ENCODE results near the gene DAPK1.

- no peak for TF ChIP-seq CTCF (IDR thresholded peaks at IDR 0.05)
- no peak for TF ChIP-seq ZFX (IDR thresholded peaks at IDR 0.05; ENCODE audit: borderline replicate concordance)
Observed at GRCh38 chr9:87657893-87658292, 160.2 kb downstream of the DAPK1 start.

All from 22Rv1 (cell line).